NCI-H1092 treated with DMSO at 0.1 percent for 48 hours (cell line): ENCODE measurements around the gene CRIP2.

ENCODE experiments used
- DNase-seq: peaks from one replicate; lab custom pipeline; 2025; lab: John Stamatoyannopoulos, UW

The CRIP2 gene

GRCh38 chr14:105474483-105475268 lies at the start of gene CRIP2:
TSS of gene CRIP2 (plus strand) at chr14:105474821. CDS start at chr14:105474863, 42 bp downstream.
- peak; percentile 51 for DNase-seq

- no peak for DNase-seq
Observed at GRCh38 chr14:105424861-105425260, 49.8 kb upstream of the CRIP2 start.

GRCh38 chr14:105425823-105426247 lies 48.8 kb upstream of the CRIP2 start:
- DNase-seq = no peak

GRCh38 chr14:105426416-105427130 lies 48.0 kb upstream of the CRIP2 start:
- DNase-seq = no peak

- DNase-seq = no peak
Observed at GRCh38 chr14:105427412-105427811, 47.2 kb upstream of the CRIP2 start.

- no peak for DNase-seq
Observed at GRCh38 chr14:105427936-105428485, 46.6 kb upstream of the CRIP2 start.

- no peak for DNase-seq
Observed at GRCh38 chr14:105430042-105430441, 44.6 kb upstream of the CRIP2 start.

- DNase-seq = no peak
Observed at GRCh38 chr14:105430565-105430964, 44.1 kb upstream of the CRIP2 start.

GRCh38 chr14:105431256-105431655 lies 43.4 kb upstream of the CRIP2 start:
- no peak for DNase-seq

GRCh38 chr14:105432657-105433056 lies 42.0 kb upstream of the CRIP2 start:
- DNase-seq = no peak

GRCh38 chr14:105433161-105433605 lies 41.4 kb upstream of the CRIP2 start:
- no peak for DNase-seq

- DNase-seq = no peak
Observed at GRCh38 chr14:105436402-105436801, 38.2 kb upstream of the CRIP2 start.

GRCh38 chr14:105436891-105437722 lies 37.5 kb upstream of the CRIP2 start:
- no peak for DNase-seq

- no peak for DNase-seq
Observed at GRCh38 chr14:105437723-105438500, 36.7 kb upstream of the CRIP2 start.

GRCh38 chr14:105439179-105439578 lies 35.4 kb upstream of the CRIP2 start:
- no peak for DNase-seq

GRCh38 chr14:105439710-105440553 lies 34.7 kb upstream of the CRIP2 start:
- DNase-seq = peak; percentile 6

- DNase-seq = no peak
Observed at GRCh38 chr14:105440554-105440900, 34.1 kb upstream of the CRIP2 start.

- no peak for DNase-seq
Observed at GRCh38 chr14:105440992-105441391, 33.6 kb upstream of the CRIP2 start.

GRCh38 chr14:105442125-105442524 lies 32.5 kb upstream of the CRIP2 start:
- DNase-seq = no peak

- DNase-seq = no peak
Observed at GRCh38 chr14:105442834-105443233, 31.8 kb upstream of the CRIP2 start.
